GM12875 (cell line): ENCODE data around the gene MYO5A.
A peak's percentile ranks its signal among the peaks of the same experiment; 100 is the strongest.

ENCODE experiments used
- H3K4me3 ChIP-seq: one replicate; pipeline ENCODE4 v1.5.1; 2011; ENCODE audit warnings: low read depth, low read length, control low read depth
- CTCF ChIP-seq: IDR thresholded peaks from 2 replicates; pipeline ENCODE4 v1.5.1; 2011; ENCODE audit warnings: low read depth, mild to moderate bottlenecking, control low read depth, inconsistent platforms, low read length, moderate library complexity, borderline replicate concordance; ENCODE audit not compliant: insufficient read depth

Gene MYO5A

GRCh38 chr15:52262364-52262763 is 266.3 kb downstream of the MYO5A start:
- H3K4me3 ChIP-seq, result no peak overlapping the region
- no peak for TF ChIP-seq CTCF

- TF ChIP-seq CTCF, result peak; percentile 8; the same call in 1 of the 2 replicates
- H3K4me3 ChIP-seq, result no peak overlapping the region
These were observed 267.0 kb downstream of the MYO5A start for GRCh38 chr15:52261498-52262242.

GRCh38 chr15:52261026-52261425 is 267.7 kb downstream of the MYO5A start:
- TF ChIP-seq CTCF, result no peak
- H3K4me3 ChIP-seq, result no peak overlapping the region

- H3K4me3 ChIP-seq, result no peak overlapping the region
- TF ChIP-seq CTCF, result no peak
These were observed 269.2 kb downstream of the MYO5A start for GRCh38 chr15:52259503-52259902.

GRCh38 chr15:52258461-52258860 is 270.2 kb downstream of the MYO5A start:
- H3K4me3 ChIP-seq, result no peak overlapping the region
- no peak for TF ChIP-seq CTCF

- TF ChIP-seq CTCF, result no peak
- H3K4me3 ChIP-seq, result no peak overlapping the region
These were observed 271.0 kb downstream of the MYO5A start for GRCh38 chr15:52257734-52258062.
